OCI-LY7 (cell line): ENCODE measurements around the gene NAALADL2. TPM values are rescaled to one million over a fixed set of nuclear protein-coding genes. Genes with fewer than 3 reads are reported as not detected.

ENCODE experiments used
- BruUV-seq: library from RNA; stranded (reverse); fragments of 400-500 nt; replicated peaks from 2 replicates; lab custom pipeline; 2021; lab: Mats Ljungman, UMichigan
- CTCF ChIA-PET: fragments of 300-600 bp; sonication (Branson Sonifier 250); formaldehyde crosslinking; loops from one replicate; lab custom pipeline; 2022; ENCODE audit warnings: antibody characterized with exemption; ENCODE audit not compliant: unreplicated experiment; lab: Charles Lee
- POLR2A ChIA-PET: fragments of 300-600 bp; sonication (Branson Sonifier 250); formaldehyde crosslinking; loops from one replicate; lab custom pipeline; 2022; ENCODE audit warnings: antibody characterized with exemption; lab: Charles Lee
- DNase-seq: peaks from one replicate; pipeline ENCODE4 v3.0.0-alpha.2; 2015; ENCODE audit warnings: low spot score
- H2AFZ ChIP-seq: fragments of 200-600 bp; sonication (generic), shearing (Covaris generic); 2 replicates; pipeline ENCODE4 v1.6.1; 2014; ENCODE audit warnings: mild to moderate bottlenecking, antibody characterized with exemption, low read length, moderate library complexity
- H3K27ac ChIP-seq: fragments of 200-600 bp; sonication (generic); 2 replicates; pipeline ENCODE4 v1.5.1; 2014; ENCODE audit warnings: mixed run types, low read depth, mild to moderate bottlenecking, moderate library complexity, low read length, inconsistent platforms; ENCODE audit not compliant: poor library complexity, severe bottlenecking
- H3K36me3 ChIP-seq: fragments of 200-600 bp; sonication (generic); 2 replicates; pipeline ENCODE4 v1.6.1; 2014; ENCODE audit warnings: mild to moderate bottlenecking, antibody characterized with exemption, low read length, moderate library complexity, mixed read lengths; ENCODE audit not compliant: insufficient read depth
- H3K4me1 ChIP-seq: fragments of 200-600 bp; sonication (generic); 2 replicates; pipeline ENCODE4 v1.5.1; 2014; ENCODE audit warnings: mild to moderate bottlenecking, low read length; ENCODE audit not compliant: insufficient read depth, poor library complexity, severe bottlenecking
- H3K4me2 ChIP-seq: fragments of 200-600 bp; sonication (generic); 2 replicates; pipeline ENCODE4 v1.6.1; 2014; ENCODE audit warnings: mild to moderate bottlenecking, low read length
- H3K4me3 ChIP-seq: fragments of 200-600 bp; sonication (generic); 2 replicates; pipeline ENCODE4 v1.5.1; 2014; ENCODE audit warnings: mild to moderate bottlenecking, low read depth, low read length; ENCODE audit not compliant: poor library complexity, severe bottlenecking
- H3K79me2 ChIP-seq: fragments of 200-600 bp; sonication (generic); 2 replicates; pipeline ENCODE4 v1.6.1; 2016; ENCODE audit warnings: low read depth, mild to moderate bottlenecking, low read length, moderate library complexity, mixed read lengths; ENCODE audit not compliant: insufficient read depth
- H3K9me2 ChIP-seq: fragments of 200-600 bp; sonication (generic); 2 replicates; pipeline ENCODE4 v1.6.1; 2016; ENCODE audit warnings: mild to moderate bottlenecking, low read length, mixed read lengths; ENCODE audit not compliant: insufficient read depth
- H3K9me3 ChIP-seq: fragments of 200-600 bp; sonication (generic); 2 replicates; pipeline ENCODE4 v1.6.1; 2014; ENCODE audit warnings: mild to moderate bottlenecking, mixed run types, low read length, mixed read lengths
- H4K20me1 ChIP-seq: fragments of 200-600 bp; sonication (generic); 2 replicates; pipeline ENCODE4 v1.6.1; 2014; ENCODE audit warnings: mild to moderate bottlenecking, antibody characterized with exemption, low read length, moderate library complexity, mixed read lengths; ENCODE audit not compliant: insufficient read depth
- EZH2phosphoT487 ChIP-seq: fragments of 200-600 bp; sonication (generic); IDR thresholded peaks from 2 replicates; pipeline ENCODE4 v1.6.1; 2018; ENCODE audit warnings: low read depth, borderline replicate concordance, mild to moderate bottlenecking, mixed run types, antibody characterized with exemption, low read length, moderate library complexity, mixed read lengths
- intact Hi-C: fragments of 100-400 bp; cut with micrococcal nuclease; formaldehyde crosslinking; loops from one replicate; pipeline ENCODE4 v1.10.0; 2022; ENCODE audit not compliant: unreplicated experiment
- total RNA-seq, 2 experiments: library from RNA; depleted of rRNA in 1 of 2; stranded (reverse); fragments of >200 nt in 1 of 2; shearing (Covaris generic) in 1 of 2; gene quantifications; 2 replicates each; pipeline ENCODE4 v1.2.3, GENCODE V29; 2014 to 2022
- TF ChIP-seq, protein P1 (sequence below): fragments of 200-600 bp; sonication (generic); conservative IDR thresholded peaks from 2 replicates; pipeline ENCODE4 v1.5.1; 2014; ENCODE audit warnings: mild to moderate bottlenecking, antibody characterized with exemption, low read length, moderate library complexity, mixed read lengths

Gene NAALADL2
- total RNA-seq, 2 experiments from 2014 or later = 0.25 to 0.70 TPM

DNA sequence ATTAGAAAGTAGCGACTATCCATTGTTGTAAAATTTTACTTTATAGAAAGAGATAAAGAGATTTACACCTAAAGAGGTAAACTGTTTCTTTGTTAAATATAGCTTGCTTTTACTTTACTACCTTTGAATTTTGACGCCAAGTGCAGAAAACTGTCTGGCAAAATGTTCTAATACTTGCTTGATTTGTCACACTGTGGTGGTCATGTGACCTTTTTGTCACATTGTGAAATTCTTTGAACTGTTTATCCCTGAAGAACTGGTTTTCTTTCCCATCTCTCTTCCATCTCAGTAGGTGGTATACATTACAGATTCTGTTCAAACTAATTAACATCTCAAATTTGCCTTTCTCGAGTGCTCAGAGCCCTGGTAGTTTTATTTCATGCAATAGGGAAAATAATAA is 327.4 kb downstream of the NAALADL2 start:
- Histone ChIP-seq H4K20me1 (no peaks in the 10 kb centered on the region), H3K4me3 (no peak overlapping the region), H3K9me2 (no peaks in the 10 kb centered on the region), H2AFZ (no peak overlapping the region), H3K4me2 (no peak overlapping the region), H3K27ac (no peak overlapping the region), H3K9me3 (no peaks in the 10 kb centered on the region), H3K36me3 (no peaks in the 10 kb centered on the region), H3K4me1 (no peaks in the 10 kb centered on the region), H3K79me2 (no peaks in the 10 kb centered on the region)
- no TSS peak for BruUV-seq
- DNase-seq = no peak
- ChIA-PET CTCF (no interaction called here), POLR2A (interaction anchor here (1.1 kb wide), 1 partner anchor 35 kb away, joined by 3 read pairs; no protein-coding TSS in a partner anchor)
- no peak for TF ChIP-seq EZH2phosphoT487
- TF ChIP-seq, protein P1, sequence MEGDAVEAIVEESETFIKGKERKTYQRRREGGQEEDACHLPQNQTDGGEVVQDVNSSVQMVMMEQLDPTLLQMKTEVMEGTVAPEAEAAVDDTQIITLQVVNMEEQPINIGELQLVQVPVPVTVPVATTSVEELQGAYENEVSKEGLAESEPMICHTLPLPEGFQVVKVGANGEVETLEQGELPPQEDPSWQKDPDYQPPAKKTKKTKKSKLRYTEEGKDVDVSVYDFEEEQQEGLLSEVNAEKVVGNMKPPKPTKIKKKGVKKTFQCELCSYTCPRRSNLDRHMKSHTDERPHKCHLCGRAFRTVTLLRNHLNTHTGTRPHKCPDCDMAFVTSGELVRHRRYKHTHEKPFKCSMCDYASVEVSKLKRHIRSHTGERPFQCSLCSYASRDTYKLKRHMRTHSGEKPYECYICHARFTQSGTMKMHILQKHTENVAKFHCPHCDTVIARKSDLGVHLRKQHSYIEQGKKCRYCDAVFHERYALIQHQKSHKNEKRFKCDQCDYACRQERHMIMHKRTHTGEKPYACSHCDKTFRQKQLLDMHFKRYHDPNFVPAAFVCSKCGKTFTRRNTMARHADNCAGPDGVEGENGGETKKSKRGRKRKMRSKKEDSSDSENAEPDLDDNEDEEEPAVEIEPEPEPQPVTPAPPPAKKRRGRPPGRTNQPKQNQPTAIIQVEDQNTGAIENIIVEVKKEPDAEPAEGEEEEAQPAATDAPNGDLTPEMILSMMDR = no peak
- intact Hi-C loops = no loop called here

- no peaks in the 10 kb centered on the region for H3K9me2 ChIP-seq
- no peaks in the 10 kb centered on the region for H4K20me1 ChIP-seq
- no peak overlapping the region for H3K27ac ChIP-seq
- H3K4me2 ChIP-seq = no peak overlapping the region
- no peaks in the 10 kb centered on the region for H3K36me3 ChIP-seq
- H2AFZ ChIP-seq = no peak overlapping the region
- POLR2A ChIA-PET = no interaction called here
- CTCF ChIA-PET = no interaction called here
- H3K4me3 ChIP-seq = no peak overlapping the region
- DNase-seq = no peak
- no peaks in the 10 kb centered on the region for H3K79me2 ChIP-seq
- no peaks in the 10 kb centered on the region for H3K9me3 ChIP-seq
- no peak for TF ChIP-seq EZH2phosphoT487
- TF ChIP-seq, protein P1 = no peak
- intact Hi-C loops = no loop called here
- H3K4me1 ChIP-seq = no peaks in the 10 kb centered on the region
- no TSS peak for BruUV-seq
These were observed 328.5 kb downstream of the NAALADL2 start for GRCh38 chr3:175187586-175187985.

DNA sequence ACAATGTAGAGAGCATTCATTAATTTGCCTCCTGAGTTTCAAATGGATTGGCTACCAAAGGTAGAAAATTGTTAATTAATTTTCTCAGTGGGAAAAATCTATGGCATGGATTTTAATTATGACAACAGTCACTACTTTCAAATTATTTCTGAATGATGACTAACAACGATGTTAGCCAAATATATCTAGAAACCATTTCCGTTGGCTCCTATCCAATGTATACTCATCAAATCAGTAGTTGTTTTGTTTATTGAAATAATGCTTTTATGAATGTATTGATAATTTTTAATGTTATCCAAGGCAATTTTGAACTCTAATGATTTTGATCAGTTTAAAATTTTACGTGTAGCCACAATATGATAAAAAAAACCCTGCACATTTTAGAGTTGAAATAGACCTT is 333.4 kb downstream of the NAALADL2 start:
- no peak overlapping the region for H3K4me3 ChIP-seq
- no peaks in the 10 kb centered on the region for H3K36me3 ChIP-seq
- BruUV-seq = no TSS peak
- ChIA-PET CTCF (no interaction called here), POLR2A (no interaction called here)
- intact Hi-C loops = no loop called here
- no peaks in the 10 kb centered on the region for H3K9me2 ChIP-seq
- TF ChIP-seq, protein P1 = no peak
- no peak for TF ChIP-seq EZH2phosphoT487
- H3K9me3 ChIP-seq = no peaks in the 10 kb centered on the region
- H3K79me2 ChIP-seq = no peaks in the 10 kb centered on the region
- H4K20me1 ChIP-seq = no peaks in the 10 kb centered on the region
- H3K4me2 ChIP-seq = no peak overlapping the region
- H3K4me1 ChIP-seq = no peaks in the 10 kb centered on the region
- no peak for DNase-seq
- no peak overlapping the region for H2AFZ ChIP-seq
- no peak overlapping the region for H3K27ac ChIP-seq
